GM12872 (cell line): ENCODE data around the gene EFEMP1.

Experiments used
- CTCF ChIP-seq: IDR thresholded peaks from 3 replicates; pipeline ENCODE4 v1.5.1; 2011; ENCODE audit warnings: low read depth, mild to moderate bottlenecking, low read length, moderate library complexity; ENCODE audit not compliant: insufficient read depth

The EFEMP1 gene

GRCh38 chr2:55949211-55949610, 25.6 kb upstream of the EFEMP1 start:
- TF ChIP-seq CTCF = no peak

DNA sequence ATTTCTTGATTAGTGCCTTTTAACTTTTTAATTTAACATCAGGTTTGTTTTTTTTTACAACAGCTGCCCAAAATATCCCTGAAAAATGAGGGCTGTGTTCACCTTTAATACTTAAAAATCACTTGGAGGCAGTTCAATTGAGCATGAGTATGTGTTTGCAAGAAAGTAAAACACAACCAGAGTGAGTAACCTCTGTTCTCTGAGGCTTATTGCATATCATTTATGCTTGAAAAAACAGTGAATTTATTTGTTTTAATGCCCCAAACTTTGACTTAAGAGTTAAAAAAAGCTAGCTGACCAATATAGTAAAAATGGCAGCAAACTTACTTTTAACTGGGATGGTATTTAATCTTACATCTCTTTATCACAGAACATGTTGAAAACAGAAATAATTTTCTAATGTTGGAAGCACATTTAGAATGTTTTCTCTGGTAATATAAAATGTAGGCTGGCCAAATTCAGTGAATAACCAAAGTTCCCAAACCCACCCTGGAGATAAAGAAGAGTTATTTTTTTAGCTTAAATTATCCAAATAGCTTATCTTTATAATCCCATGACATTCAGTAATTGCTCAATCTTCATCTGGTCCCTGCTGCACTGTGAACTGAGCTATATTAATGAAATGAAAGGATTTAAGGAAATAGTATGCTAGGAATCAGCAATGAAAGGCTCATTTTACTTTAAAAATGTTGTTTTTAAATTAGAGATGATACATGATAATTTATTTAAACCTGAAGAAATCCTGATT, 24.8 kb upstream of the EFEMP1 start:
- TF ChIP-seq CTCF = no peak

DNA sequence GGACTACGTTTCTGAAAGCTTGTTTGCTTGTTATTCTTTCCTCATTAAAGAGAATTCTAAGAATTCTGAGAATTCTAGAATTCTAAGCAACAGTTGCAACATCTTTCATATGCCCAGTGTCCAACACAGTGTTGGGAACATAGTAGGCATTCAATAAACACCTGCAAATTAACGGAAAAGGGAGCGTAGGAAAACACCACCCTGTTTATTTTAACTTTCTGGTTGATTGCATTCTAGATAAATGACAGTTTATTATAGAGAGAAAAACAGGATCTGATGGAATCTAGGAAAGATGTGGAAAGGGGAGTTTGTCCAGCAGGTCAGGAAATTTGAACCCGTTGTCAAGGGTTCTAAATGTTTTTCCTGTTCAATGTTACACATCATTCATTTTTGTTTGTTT, 24.2 kb upstream of the EFEMP1 start:
- TF ChIP-seq CTCF = no peak

DNA sequence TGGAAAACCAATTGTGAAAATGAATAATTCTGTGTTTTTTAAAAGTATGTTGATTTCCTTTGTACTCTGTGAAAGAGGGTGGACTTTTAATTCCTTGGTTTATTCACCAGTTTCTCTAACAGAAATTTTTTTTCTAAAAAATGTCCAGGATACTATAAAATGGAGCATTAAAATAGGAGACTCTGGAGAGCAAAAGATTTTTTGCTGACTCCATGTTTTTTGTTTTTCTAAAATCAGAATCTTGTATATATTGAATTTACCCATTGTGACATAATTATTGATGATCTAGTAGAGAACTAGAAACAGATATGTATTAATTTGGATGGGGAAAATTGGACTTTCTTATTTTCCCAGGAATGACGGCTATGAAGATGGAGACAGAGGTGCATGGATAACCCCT, 23.2 kb upstream of the EFEMP1 start:
- TF ChIP-seq CTCF = no peak

GRCh38 chr2:55943466-55943865, 19.9 kb upstream of the EFEMP1 start:
- TF ChIP-seq CTCF = no peak

- TF ChIP-seq CTCF = no peak
These were observed 12.8 kb upstream of the EFEMP1 start for GRCh38 chr2:55936351-55936750.

DNA sequence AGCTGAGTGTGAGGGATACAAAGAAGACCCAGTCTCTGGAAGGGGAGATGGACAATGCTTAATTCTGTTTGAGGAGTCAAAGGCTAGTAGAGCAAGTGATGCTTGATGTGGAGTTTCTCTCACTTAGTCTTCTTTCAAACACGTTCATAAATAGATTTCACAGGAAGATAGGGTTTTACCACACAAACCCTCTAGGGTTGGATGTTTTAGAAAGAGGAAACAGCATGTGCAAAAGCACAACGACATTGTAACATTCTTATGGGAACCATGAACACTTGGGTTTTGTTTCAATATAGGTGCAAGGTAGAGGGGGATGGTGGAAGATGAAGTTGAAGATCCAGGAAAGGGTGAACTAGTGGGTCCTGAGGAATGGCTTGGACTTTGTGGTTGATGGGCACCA, 10.8 kb upstream of the EFEMP1 start:
- TF ChIP-seq CTCF = no peak
